GM18868 (cell line): ENCODE results near the gene LILRA5.
"Not testable (repeated sequence)": the region's sequence is repeated elsewhere in the genome, so short reads cannot be mapped to it uniquely, and the experiment has no call there.

ENCODE experiments used
- ATAC-seq: cut with Tn5 transposase; IDR thresholded peaks from one replicate; pipeline ENCODE4 v1.9.1; 2021; ENCODE audit warnings: mild to moderate bottlenecking, moderate library complexity; ENCODE audit not compliant: unreplicated experiment

LILRA5 gene

GRCh38 chr19:54278056-54278455 lies 34.9 kb downstream of the LILRA5 start:
- not testable (repeated sequence) for ATAC-seq

- ATAC-seq: not testable (repeated sequence)
Observed at GRCh38 chr19:54277111-54277615, 35.8 kb downstream of the LILRA5 start.

GRCh38 chr19:54275951-54276350 lies 37.0 kb downstream of the LILRA5 start:
- no peak for ATAC-seq

- ATAC-seq: not testable (repeated sequence)
Observed at GRCh38 chr19:54274516-54274915, 38.5 kb downstream of the LILRA5 start.

GRCh38 chr19:54273821-54274220 lies 39.1 kb downstream of the LILRA5 start:
- ATAC-seq: no peak

- ATAC-seq: not testable (repeated sequence)
Observed at GRCh38 chr19:54272181-54272580, 40.8 kb downstream of the LILRA5 start.

GRCh38 chr19:54271587-54271986 lies 41.4 kb downstream of the LILRA5 start:
- not testable (repeated sequence) for ATAC-seq

GRCh38 chr19:54271106-54271505 lies 41.9 kb downstream of the LILRA5 start:
- no peak for ATAC-seq

GRCh38 chr19:54268936-54269335 lies 44.0 kb downstream of the LILRA5 start:
- no peak for ATAC-seq

GRCh38 chr19:54266133-54266532 lies 46.8 kb downstream of the LILRA5 start:
- ATAC-seq: no peak

- ATAC-seq: no peak
Observed at GRCh38 chr19:54262470-54262869, 50.5 kb downstream of the LILRA5 start.

GRCh38 chr19:54262066-54262465 lies 50.9 kb downstream of the LILRA5 start:
- ATAC-seq: no peak

- ATAC-seq: no peak
Observed at GRCh38 chr19:54257116-54257480, 55.9 kb downstream of the LILRA5 start, which contains the start of gene LILRB5. TSS of gene LILRB5 (minus strand) at chr19:54257273. CDS start at chr19:54257193, 80 bp downstream.
